Osteocyte (in vitro differentiated cells): ENCODE data around the gene SUSD1. TPM values are rescaled to one million over a fixed set of nuclear protein-coding genes. Genes with fewer than 3 reads are reported as not detected.

ENCODE experiments used
- DNase-seq: peaks from one replicate; pipeline ENCODE4 v3.0.0; 2021; ENCODE audit warnings: mixed read lengths; ENCODE audit not compliant: unreplicated experiment; ENCODE audit errors: extremely low spot score
- H3K27ac Mint-ChIP-seq: one replicate; pipeline ENCODE4 v1.8.0; 2021; ENCODE audit warnings: mild to moderate bottlenecking, mixed read lengths; ENCODE audit not compliant: unreplicated experiment
- H3K27me3 Mint-ChIP-seq: one replicate; pipeline ENCODE4 v1.8.0; 2021; ENCODE audit warnings: mixed read lengths; ENCODE audit not compliant: unreplicated experiment
- H3K36me3 Mint-ChIP-seq: one replicate; pipeline ENCODE4 v1.8.0; 2021; ENCODE audit warnings: mixed read lengths; ENCODE audit not compliant: unreplicated experiment
- H3K4me1 Mint-ChIP-seq: one replicate; pipeline ENCODE4 v1.8.0; 2021; ENCODE audit warnings: mixed read lengths; ENCODE audit not compliant: unreplicated experiment
- H3K4me3 Mint-ChIP-seq: one replicate; pipeline ENCODE4 v1.8.0; 2021; ENCODE audit warnings: mild to moderate bottlenecking, moderate library complexity, mixed read lengths; ENCODE audit not compliant: unreplicated experiment
- H3K9me3 Mint-ChIP-seq: one replicate; pipeline ENCODE4 v1.8.0; 2021; ENCODE audit warnings: mixed read lengths; ENCODE audit not compliant: unreplicated experiment
- CTCF ChIP-seq: fragments of 200-600 bp; sonication (generic); IDR thresholded peaks from 2 replicates; pipeline ENCODE4 v1.5.0; 2021; ENCODE audit warnings: antibody characterized with exemption, mild to moderate bottlenecking, moderate library complexity
- total RNA-seq: library from RNA; stranded (reverse); gene quantifications from 2 replicates; pipeline ENCODE4 v1.2.1, GENCODE V29; 2021

SUSD1 gene
- total RNA-seq, 1 donor from 2014 or later = 13.4 TPM

DNA sequence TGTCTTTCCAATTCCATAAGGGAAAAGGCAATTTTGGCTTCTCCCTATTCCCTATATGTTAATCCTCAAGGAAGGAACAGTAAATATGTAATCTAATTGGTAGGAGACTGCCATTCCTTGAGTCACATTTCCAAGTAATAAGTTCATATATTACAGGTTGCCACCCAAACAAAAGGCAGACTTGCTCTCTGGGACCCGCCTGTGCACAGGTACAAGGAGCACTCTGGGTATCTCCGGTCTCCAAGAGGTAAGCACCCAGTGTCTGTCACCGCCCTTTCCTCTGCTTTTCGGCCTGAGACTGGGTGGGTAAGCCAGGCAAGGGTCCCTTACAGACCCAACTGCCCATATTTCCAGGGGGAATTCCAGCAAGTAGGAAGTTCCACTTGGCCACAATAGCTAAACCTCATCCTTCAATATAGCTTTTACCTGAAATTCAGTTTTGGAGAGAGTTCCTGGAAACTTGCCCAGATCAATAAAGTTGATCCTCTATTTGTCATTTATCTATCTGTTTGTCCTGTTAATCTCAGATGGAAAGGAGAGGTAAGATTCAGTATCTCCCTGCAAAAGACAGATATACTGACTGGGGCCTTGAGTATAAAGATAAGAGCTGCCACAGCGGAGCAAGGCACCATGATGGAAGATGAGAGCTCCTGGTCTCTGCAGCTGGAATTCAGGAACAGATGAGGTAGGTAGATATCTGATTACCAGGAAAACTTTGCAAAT is 81.8 kb downstream of the SUSD1 start:
- Mint-ChIP-seq H3K36me3 (peaks cover 7% of the 10 kb centered on the region), H3K4me3 (no peak overlapping the region), H3K27ac (no peak overlapping the region), H3K9me3 (no peaks in the 10 kb centered on the region), H3K4me1 (peaks cover 6% of the 10 kb centered on the region), H3K27me3 (no peaks in the 10 kb centered on the region)
- TF ChIP-seq CTCF = no peak
- DNase-seq = peak; percentile 32

DNA sequence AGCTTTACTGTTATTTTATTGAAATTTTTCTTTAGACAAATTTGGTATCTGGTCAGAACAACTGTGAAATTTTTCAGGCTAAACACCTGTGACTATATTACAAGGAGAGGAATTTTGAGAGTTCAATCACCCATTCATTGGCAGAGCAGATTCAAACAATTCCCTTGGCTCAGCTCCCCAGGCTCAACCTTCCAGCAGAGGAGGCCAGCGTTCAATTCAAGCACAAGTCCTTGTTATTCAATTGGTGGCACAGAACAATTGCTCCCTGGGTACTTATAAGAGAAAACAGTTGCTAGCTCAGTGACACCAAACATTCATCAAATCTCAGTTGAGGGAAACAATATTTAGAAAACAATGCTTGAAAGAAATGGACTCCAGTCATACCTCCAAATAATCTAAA is 83.3 kb downstream of the SUSD1 start:
- no peaks in the 10 kb centered on the region for H3K9me3 Mint-ChIP-seq
- no peaks in the 10 kb centered on the region for H3K27me3 Mint-ChIP-seq
- H3K4me3 Mint-ChIP-seq = no peak overlapping the region
- no peak for DNase-seq
- peaks cover 8% of the 10 kb centered on the region for H3K36me3 Mint-ChIP-seq
- peak; percentile 42 for TF ChIP-seq CTCF
- H3K4me1 Mint-ChIP-seq = peaks cover 4% of the 10 kb centered on the region
- H3K27ac Mint-ChIP-seq = no peak overlapping the region

GRCh38 chr9:112087506-112087905 is 87.6 kb downstream of the SUSD1 start:
- Mint-ChIP-seq H3K4me3 (no peak overlapping the region), H3K27ac (no peak overlapping the region), H3K4me1 (no peaks in the 10 kb centered on the region), H3K9me3 (no peaks in the 10 kb centered on the region), H3K27me3 (no peaks in the 10 kb centered on the region), H3K36me3 (peaks cover 7% of the 10 kb centered on the region)
- no peak for TF ChIP-seq CTCF
- no peak for DNase-seq

DNA sequence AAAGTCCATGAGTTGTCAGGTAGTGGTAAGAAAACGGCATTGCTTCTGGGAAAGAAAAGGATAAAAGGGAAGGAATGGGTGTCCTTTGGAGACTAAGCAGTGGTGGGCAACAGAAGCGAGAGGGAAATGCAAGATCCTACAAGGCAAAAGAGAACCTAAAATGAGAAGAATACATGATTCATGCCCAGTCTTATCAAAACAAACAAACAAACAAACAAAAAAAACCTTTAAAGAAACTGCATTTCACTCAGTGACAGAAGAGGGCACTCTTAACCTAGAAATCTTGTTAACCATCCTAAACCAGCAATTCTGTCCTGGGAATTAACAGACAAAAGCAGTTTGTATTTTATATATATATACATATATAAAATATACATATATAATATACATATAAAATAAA is 88.5 kb downstream of the SUSD1 start:
- Mint-ChIP-seq H3K4me3 (no peak overlapping the region), H3K27ac (no peak overlapping the region), H3K4me1 (no peaks in the 10 kb centered on the region), H3K36me3 (peaks cover 7% of the 10 kb centered on the region), H3K27me3 (no peaks in the 10 kb centered on the region), H3K9me3 (peaks cover 3% of the 10 kb centered on the region)
- no peak for DNase-seq
- TF ChIP-seq CTCF = peak; percentile 65

- Mint-ChIP-seq H3K4me1 (no peaks in the 10 kb centered on the region), H3K36me3 (peaks cover 9% of the 10 kb centered on the region), H3K27me3 (no peaks in the 10 kb centered on the region), H3K9me3 (peaks cover 3% of the 10 kb centered on the region), H3K4me3 (no peak overlapping the region), H3K27ac (no peak overlapping the region)
- TF ChIP-seq CTCF = no peak
- DNase-seq = no peak
Observed at GRCh38 chr9:112084907-112085306, 90.2 kb downstream of the SUSD1 start.
